HG03025 (cell line): ENCODE results near the gene PRRX2.

ENCODE experiments used
- ATAC-seq: cut with Tn5 transposase; IDR thresholded peaks from one replicate; pipeline ENCODE4 v1.9.1; 2021; ENCODE audit warnings: mild to moderate bottlenecking, moderate library complexity; ENCODE audit not compliant: unreplicated experiment, low FRiP score

PRRX2 gene

DNA sequence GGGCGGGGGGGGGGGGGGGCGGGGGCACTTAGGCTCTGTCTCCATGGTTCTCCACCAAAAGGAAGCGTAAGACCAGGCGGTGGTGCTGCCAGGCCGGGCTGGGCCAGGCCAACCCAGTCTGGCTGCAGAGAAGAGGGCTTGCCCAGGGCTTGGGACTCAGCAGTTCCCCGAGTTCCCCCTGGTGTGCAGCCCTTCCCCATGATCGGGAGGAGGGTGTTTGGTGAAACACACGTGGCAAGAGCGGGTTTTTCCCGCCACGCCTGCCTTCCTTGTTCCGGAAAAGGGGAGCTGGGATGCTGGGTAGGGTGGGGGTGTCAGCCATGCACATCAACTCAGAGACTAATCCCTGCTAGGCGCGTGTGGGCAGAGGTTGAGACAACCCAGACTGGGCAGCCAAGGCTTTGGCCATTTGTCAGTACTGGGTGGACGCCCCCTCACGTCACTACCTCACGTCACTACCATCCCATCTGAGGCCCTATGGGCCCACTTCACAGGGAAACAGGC lies 32.9 kb downstream of the PRRX2 start:
- no peak for ATAC-seq

DNA sequence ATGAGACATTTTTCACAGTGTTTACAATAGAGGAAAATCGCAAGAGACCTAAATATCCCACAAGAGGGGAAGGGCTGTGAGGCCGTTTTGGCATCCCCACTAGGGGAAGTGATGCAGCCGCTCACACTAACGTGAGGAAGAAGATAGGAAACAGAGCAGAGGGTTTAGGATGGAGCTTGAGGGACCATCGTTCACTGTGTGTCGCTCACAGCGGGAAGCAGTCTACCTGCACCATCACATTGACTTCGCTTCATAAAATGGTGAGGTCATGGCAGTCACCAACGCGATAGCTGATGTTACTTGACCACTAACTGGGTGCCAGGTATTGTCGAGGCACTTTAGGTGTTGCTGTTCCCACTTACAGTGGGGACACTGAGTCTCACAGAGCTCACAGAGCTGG lies 35.6 kb downstream of the PRRX2 start:
- ATAC-seq = no peak

DNA sequence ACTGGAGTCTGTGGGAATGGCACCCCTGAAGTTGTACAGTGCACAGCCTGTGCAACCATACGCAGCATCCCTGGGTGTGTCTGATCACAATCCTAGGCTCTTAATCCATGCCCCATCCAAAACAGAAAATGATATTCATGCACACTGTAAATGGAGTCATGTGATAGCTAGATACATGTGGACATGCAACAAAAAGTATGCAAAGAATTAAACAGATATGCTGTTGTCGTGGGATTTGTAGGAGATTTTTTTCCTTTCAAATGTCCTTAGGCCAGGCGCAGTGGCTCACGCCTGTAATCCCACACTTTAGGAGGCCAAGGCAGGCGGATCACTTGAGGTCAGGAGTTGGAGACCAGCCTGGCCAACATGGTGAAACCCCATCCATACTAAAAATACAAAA lies 36.1 kb downstream of the PRRX2 start:
- no peak for ATAC-seq

- ATAC-seq = no peak
These were observed 37.4 kb downstream of the PRRX2 start for GRCh38 chr9:129702589-129703520.

DNA sequence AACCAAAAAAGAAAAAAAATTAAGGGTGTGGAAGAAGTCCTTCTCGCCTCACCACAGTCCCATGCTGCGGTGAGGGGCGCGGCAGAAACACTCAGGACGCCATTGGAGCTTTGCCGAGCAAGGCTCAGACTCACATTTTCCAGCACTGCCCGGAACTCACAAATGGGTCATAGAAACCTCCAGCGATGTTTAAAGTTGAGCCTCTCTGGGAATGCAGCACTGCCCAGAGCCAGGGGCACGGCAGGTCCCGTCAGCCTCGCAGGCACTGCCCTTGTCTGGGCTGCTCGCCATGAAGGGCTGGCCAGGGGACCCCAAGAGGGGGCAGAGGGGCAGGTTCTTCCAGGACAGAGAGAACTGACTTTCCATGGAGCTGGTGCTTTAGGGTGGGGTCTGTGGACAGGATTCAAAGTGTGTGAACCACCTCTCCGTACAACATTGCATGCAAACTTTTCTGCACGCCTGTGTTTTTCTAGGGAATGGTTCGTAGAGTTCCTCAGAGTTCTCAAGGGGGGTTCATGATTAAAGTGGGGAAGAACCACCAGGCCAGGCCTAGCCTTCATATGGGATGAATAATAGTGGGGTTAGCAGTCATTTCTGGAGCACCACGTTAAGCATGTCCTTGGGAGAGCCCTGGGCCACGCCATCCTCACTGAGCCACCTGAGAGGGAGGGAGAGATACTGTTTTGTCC lies 38.4 kb downstream of the PRRX2 start:
- ATAC-seq = no peak

GRCh38 chr9:129704807-129705206 lies 39.4 kb downstream of the PRRX2 start:
- ATAC-seq = no peak

- no peak for ATAC-seq
These were observed 43.3 kb downstream of the PRRX2 start for GRCh38 chr9:129708793-129709192.

- no peak for ATAC-seq
These were observed 44.2 kb downstream of the PRRX2 start for GRCh38 chr9:129709438-129710168.

GRCh38 chr9:129710169-129710453 lies 44.7 kb downstream of the PRRX2 start:
- ATAC-seq = no peak

- ATAC-seq = no peak
These were observed 47.4 kb downstream of the PRRX2 start for GRCh38 chr9:129712634-129713401.

DNA sequence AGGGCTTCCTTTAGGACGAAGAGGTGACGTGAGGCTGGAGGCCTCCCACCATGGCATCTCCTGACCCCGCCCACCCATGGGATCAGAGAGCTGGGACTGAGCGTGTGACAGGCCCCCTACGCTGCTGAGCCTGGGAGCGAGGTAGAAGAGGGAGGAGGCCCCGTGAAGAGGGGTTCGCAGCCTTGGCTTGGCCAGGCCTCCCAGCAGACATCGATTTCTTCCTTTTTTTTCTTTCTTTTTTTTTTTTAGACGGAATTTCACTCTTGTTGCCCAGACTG lies 47.9 kb downstream of the PRRX2 start:
- ATAC-seq = no peak

DNA sequence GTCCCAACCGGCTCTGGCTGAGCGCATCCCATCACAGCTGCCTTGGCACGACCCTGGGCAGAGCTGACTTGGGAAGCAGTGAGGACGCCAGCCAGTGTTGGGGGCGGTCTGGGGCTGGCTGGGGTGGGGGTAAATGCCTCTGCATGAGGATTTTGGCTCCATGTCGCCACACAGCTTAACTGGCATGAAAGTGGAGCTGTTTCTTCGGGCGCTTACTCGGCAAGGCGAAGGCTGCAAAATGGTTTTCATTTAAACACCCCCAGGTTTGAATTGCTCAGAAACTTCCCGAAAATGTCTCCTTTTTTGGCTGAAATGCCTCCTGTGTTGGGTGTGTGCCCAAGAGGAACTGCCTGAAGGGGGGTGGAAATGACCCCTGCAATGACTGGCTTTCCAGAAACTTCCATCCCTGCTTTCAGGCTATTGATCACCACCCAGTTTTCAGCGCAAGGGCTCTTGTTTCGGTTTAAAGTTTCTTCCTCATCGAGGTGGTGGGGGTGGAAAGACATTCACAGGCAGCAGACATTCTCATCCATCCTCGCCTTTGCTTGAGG lies 49.1 kb downstream of the PRRX2 start:
- no peak for ATAC-seq

- no peak for ATAC-seq
These were observed 50.6 kb downstream of the PRRX2 start for GRCh38 chr9:129716091-129716490.

DNA sequence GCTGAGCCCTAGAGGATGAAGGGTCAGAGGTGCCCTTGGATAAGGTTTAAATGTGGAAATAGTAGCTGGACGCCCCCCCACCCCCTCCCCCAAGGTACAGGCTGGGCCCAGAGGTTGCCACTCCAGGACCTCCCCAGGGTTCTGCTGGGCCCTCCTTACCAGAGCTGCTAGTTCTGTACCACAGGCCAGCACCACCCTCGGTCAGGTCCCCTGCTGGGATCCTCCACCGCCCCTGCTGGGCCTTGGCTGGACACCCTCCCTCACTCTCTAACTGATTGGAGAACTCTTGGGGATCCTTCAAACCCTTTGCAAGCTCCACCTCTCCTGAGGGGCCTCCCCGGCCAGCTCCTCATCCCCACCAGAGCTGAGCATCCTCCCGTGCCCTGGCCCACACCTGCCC lies 52.5 kb downstream of the PRRX2 start:
- ATAC-seq = no peak

DNA sequence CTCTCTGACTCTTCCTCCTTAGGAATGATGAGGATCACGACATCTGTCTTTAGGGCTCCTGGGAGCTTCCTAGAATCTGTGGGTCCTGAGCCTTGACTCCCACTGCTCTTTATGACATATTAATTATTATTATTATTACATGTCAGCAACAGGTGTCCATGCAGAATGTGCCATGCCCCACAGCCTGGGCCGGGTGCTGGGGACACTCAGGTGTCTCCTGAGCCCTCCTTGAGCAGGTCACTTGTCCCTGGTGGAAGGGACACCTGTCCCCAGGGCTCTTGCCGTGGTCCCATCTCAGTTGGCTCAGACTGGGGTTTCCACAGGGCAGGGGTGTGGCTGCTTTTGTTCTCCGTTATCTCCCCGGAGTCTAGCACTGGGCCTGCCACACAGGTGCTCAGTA lies 53.2 kb downstream of the PRRX2 start:
- no peak for ATAC-seq

DNA sequence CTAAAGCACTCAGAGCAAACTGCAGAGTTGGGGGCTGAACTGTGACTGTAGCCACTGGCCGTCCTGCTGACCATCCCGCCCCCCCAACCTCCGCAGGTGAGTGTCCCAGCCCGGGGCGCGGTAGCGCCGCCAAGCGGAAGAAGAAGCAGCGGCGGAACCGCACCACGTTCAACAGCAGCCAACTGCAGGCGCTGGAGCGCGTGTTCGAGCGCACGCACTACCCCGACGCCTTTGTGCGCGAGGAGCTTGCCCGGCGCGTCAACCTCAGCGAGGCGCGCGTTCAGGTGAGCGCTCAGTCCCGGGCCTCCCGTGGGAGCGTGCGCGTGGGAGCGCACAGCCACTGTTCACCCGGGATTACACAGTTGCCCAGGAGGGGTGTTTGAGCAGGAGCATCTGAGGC lies 53.7 kb downstream of the PRRX2 start:
- no peak for ATAC-seq

- ATAC-seq = no peak
These were observed 54.9 kb downstream of the PRRX2 start for GRCh38 chr9:129720181-129720864.

GRCh38 chr9:129720865-129721545 lies 55.6 kb downstream of the PRRX2 start:
- ATAC-seq = no peak

DNA sequence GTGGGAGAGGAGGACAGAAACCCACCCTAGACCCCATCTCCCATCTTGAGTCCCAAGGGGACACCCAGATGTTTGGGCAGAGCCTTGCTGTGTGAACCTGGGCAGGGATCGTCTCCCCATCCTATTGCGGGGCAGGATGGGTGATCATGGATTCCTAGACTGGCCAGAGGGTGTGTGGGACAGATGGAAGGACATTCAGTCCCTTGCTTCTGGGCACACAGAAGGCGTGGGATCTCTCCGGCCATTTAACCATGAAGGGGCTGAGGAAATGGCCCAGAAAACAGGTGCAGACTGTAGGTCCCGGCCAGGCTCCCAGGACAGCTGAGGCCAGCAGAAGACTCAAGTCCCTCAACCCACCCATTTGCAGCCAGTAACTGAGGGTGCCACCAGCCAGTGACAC lies 57.5 kb downstream of the PRRX2 start:
- ATAC-seq = no peak
